GM18873 (cell line): Measurements from ENCODE around the gene NLRP6.

Source experiments
- ATAC-seq: cut with Tn5 transposase; IDR thresholded peaks from one replicate; pipeline ENCODE4 v1.9.1; 2021; ENCODE audit warnings: mild to moderate bottlenecking, moderate library complexity, moderate number of reproducible peaks; ENCODE audit not compliant: unreplicated experiment, low FRiP score

Gene NLRP6

DNA sequence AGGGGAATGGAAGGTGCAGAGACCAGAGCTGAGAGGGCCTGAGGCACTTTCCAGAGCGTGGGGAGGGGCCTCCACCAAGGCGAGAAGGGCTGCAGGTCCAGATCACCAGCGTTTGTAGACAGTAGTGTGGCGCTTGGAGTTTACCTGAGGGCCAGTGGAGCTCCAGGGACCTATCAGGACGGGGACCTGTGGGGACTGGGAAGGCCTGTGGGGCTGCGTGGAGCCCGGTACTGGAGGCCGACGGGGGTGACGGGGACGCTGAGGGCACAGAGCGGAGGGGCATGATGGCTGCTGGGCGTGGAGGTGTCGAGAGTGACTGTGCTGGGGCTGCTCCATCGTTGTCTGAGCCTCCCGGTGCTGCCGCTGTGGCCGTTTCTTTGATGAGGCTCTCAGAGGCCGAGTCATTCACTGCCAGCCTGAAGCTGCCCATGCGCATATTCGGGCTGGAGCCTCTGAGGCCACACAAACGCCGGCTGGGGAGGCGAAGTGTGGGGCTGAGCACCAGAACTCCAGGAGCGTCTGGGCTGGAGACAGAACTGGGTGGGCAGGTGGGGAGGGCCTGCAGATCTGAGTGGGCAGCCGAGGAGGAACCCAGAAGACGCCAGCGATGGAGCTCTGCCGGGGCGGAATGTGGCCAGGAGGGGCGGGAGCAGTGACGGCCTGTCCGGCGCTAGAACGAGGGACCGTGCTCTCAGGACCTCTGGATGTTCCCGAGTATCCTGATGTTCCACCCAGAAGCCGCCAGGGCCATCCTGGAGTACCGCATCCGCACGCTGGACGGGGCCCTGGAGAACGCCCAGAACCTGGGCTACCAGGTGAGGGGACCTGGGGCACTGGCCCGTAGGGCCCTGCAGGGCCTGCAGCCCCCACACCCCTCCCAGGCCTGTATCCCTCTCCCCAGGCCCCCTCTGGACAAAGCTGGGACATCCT is 13.3 kb downstream of the NLRP6 start:
- ATAC-seq: no peak

GRCh38 chr11:292211-293121 is 14.3 kb downstream of the NLRP6 start:
- no peak for ATAC-seq

DNA sequence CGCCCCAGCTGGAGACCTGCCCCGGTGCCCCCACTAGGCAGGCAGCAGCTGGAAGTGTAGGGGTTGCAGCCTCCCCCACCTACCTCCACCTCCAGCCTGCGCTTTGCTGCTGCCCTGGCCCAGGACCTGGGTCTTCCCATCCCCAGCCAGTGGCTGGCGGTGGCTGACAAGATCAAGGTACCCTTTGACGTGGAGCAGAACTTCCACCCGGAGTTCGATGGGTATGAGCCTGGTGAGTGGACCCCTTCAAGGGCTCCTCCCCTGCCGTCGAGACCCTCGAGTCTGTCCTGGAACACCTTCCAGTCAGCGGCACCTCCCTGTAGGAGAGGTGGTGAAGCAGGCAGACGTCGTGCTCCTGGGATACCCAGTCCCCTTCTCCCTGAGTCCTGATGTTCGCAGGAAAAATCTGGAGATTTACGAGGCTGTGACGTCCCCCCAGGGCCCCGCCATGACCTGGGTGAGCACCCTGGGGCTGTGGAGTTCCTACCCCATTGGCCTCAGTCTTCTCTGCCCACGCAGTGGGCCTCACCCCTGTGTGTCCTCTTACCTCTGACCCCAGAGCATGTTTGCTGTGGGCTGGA is 15.2 kb downstream of the NLRP6 start:
- ATAC-seq: no peak

- ATAC-seq: no peak
These were observed 15.8 kb downstream of the NLRP6 start for GRCh38 chr11:293852-294661.

DNA sequence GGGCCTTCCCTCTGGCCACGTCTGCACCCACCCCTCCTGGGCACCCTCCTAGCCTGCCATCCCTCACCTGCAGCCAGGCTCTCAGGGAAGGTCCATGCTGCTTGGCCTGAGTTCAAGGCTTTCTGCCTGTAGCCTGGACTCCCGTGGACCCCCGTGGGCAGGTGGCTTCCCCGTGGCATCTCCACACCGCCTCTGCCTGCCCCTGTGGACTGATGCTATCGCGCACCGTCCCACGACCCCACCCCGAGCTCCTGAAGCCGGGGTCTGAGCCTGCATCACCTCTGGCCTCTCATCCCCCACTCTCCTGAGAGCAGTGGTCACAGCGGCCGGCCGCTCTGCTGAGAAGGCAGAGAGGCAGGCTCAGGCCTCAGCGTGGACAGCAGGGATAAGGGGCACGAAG is 16.6 kb downstream of the NLRP6 start:
- ATAC-seq: no peak

DNA sequence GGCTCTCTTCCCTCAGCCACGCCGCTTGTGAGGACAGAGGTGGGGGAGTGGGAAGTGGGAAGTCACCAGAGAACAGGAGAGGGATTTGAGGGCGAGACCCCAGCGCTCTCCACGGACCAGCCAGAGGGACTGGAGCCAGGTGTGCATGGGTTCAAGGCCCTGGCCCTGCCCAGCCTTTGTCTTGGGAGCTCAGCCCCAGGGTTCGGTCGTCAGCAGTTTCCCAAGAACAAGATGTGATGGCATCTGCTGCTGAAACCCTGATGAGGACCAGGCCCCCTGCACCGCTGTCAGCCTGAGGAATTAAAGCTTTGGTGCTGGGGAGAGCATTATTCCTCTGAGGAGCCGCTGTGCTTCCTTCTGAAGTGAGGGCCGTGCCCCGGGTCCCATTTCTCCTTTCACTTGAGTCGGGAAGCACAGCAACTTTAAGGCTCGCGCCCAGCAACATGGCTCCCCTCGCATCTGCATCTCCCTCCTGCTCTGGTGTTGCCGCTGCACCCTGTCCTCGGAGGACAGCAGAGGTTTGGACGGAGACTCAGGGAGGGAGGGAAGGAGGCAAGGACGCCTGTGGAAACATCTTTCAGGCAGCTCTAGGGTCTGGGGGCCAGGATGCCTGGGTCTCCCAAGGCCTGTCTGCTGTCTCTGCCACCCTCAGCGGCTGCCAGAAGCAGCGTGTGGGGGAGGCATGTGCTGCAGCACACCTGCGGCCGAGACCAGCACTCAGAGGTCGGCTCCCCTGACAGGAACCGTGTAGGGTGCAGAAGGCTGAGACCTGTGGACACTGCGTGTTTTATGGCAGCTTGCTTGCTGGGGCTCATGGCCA is 17.4 kb downstream of the NLRP6 start:
- no peak for ATAC-seq

DNA sequence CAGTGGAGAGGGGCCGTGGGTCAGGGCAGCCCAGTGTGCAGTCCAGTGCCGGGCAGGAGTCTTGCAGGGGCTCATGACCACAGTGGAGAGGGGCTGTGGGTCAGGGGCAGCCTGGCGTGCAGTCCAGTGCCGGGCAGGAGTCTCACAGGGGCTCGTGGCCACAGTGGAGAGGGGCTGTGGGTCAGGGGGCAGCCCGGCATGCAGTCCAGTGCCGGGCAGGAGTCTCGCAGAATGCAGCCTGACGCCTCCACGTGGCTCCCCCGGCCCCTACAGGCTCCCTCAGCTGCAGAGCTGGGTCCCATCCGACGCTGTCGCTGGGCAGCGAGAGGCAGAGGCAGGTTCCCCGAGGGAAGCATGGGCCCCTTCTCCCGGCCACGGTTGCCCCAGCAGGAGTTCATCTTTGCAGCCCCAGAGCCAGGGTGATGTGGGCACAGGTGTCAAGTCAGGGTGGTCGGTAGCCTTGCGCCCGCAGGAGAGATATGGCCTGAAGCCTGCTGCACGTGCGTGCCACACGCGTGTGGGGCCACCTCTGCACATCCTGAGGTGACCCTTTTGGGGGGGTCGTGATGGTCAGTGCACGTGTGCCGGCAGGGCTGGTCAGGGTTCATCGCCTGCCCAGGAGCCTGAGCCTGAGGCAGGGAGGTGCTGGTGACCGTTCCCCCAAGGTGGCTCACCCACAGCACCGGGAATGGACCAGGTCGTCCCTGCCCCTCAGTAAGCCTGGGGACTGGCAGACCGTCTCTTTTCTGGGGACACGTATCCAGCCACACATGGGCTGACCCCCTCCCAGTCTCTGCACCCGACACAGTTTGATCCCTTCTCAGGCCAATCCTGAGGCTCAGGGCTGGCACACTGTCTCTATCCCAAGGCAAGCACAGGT is 18.2 kb downstream of the NLRP6 start:
- no peak for ATAC-seq

GRCh38 chr11:297051-297585 is 18.9 kb downstream of the NLRP6 start:
- ATAC-seq: no peak

- no peak for ATAC-seq
These were observed 19.6 kb downstream of the NLRP6 start for GRCh38 chr11:297586-298405.

GRCh38 chr11:298406-299065 is 20.3 kb downstream of the NLRP6 start:
- no peak for ATAC-seq

DNA sequence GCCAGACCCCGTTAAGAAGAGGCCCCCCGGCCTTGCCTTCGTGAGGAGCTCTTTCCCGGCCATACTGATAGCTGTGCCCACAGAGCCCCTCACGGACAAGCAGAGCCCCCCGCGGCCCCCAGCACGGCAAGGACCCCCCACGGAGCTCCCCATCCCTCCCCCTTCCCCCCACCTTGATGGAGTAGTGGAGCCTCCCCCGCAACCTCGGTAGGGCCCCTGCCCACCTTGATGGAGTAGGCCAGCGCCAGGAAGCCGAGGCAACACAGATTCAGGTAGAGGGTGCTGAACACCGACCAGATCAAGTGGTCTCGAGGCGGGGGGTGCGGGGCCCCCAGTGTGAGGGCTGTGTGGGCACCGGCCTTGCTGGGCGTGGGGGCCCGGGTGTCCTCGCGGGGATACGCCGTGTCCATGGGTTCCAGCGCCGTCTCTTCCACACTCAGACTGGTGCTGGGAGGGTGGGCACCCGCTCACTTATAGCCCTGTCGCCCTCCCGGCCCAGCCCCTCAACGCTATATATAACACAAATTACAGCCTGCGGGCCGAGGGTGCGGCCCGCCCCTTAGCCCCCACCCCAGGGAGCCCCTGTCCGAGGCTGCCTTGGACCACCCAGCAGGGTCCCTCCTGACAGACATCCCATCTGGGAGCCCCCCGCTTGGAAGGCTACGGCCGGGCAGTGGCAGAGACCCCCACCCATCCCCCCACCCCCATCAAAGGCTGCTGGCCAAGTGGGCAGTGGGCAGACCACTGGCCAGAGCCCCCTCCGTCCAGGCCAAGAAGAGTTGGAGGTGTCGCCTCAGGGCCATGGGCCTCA is 21.1 kb downstream of the NLRP6 start, which contains the start of gene IFITM5:
TSS of gene IFITM5 (minus strand) at position 446 of the 811 bp plus-strand sequence. CDS start at position 410, 36 bp downstream.
- ATAC-seq: no peak

DNA sequence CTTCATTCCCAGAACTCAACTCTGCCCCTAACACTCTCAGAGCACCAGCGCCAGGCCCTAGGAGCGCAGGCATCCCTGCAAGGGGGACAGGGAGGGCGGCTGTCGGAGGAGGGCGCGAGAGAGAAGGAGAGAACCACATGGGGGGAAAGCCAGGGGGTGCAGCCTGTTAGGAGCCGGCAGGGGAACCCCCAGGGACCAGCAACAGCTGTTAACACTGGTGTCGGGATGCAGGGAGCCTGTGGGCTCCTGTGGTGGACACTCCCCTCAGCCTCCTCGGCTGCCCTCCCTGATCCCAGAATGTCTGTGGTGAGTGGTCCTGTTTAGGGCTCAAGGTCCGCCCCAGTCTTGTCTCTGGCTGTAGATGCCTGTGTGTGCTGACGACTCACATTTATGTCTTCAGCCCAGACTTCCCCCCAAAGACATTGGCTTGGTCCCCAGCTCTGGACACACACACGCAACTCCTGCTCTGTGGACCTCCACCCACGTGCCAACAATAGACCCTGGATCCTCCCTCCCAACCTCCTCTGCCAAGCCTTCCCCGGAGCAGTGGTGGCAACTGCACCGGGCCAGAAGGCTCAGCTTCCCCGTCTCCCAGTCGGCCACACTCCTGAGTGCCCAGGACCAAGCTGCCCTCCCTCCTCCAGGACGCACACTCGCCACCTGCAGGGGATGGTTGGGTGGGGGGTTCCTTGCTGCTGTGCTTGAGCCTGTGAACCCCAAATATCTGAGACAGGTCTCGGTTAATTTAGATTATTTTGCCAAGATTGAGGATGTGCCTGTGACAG is 21.9 kb downstream of the NLRP6 start:
- no peak for ATAC-seq

DNA sequence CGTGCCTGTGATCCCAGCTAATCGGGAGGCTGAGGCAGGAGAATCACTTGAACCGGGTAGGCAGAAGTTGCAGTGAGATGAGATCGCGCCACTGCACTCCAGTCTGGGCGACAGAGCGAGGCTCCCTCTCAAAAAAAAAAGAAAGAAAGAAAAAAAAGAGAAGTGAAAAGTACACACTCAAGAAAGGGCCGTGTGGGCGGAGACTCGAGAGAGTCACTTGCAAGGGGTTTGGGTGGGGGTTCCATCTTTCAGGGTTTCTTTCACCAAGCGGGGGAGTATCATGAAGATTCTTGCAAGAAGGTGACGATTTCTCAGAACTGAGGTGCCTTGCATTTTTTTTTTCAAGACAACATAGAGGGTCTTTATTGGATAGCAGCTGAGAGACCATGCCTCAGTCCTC is 25.2 kb downstream of the NLRP6 start:
- ATAC-seq: no peak

DNA sequence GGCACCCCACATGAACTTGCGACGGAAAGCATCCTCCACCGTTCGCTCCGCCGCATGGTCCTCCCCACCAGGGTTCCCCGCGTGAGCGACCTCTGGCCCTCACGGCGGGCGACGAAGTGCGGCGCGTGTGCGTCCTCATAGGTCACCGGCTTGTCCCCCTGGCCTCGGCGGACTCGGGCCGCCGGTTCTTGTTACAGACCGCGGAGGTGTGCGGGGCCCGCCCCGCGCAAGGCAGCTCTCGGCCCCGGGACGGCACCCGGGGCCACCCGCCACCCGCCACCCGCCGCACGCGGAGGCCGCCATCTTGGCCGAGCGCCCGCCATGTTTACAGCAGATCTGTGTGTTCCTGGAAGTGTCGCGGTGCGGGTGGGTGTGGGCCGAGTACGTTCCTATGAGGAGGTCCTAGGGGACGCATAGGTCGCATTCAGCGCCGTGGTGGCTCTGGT is 25.9 kb downstream of the NLRP6 start:
- ATAC-seq: no peak
